Mucosa of stomach (tissue), 1 donor: Measurements from ENCODE around the gene PTMS.
"Not testable (repeated sequence)": the region's sequence is repeated elsewhere in the genome, so short reads cannot be mapped to it uniquely, and the experiment has no call there.

Experiments used
- H3K27me3 ChIP-seq: one replicate; pipeline ENCODE4 v1.7.0; 2013; ENCODE audit warnings: mild to moderate bottlenecking, low read length; ENCODE audit not compliant: control insufficient read depth, insufficient read depth
- H3K36me3 ChIP-seq: one replicate; pipeline ENCODE4 v1.7.0; 2013; ENCODE audit warnings: low read length; ENCODE audit not compliant: control insufficient read depth, insufficient read depth
- H3K4me1 ChIP-seq: one replicate; pipeline ENCODE4 v1.7.0; 2013; ENCODE audit warnings: mild to moderate bottlenecking, low read length; ENCODE audit not compliant: control insufficient read depth, insufficient read depth
- H3K4me3 ChIP-seq: one replicate; pipeline ENCODE4 v1.7.0; 2013; ENCODE audit warnings: low read length
- H3K9ac ChIP-seq: one replicate; pipeline ENCODE4 v1.7.0; 2013; ENCODE audit warnings: mild to moderate bottlenecking, low read length, moderate library complexity
- H3K9me3 ChIP-seq: one replicate; pipeline ENCODE4 v1.7.0; 2013; ENCODE audit warnings: mild to moderate bottlenecking, low read length, moderate library complexity; ENCODE audit not compliant: control insufficient read depth
- donor health status: Pancreatic carcinoma.

PTMS gene

GRCh38 chr12:6742080-6742479 is 24.1 kb upstream of the PTMS start:
- not testable (repeated sequence) for H3K9ac ChIP-seq, H3K4me3 ChIP-seq, H3K36me3 ChIP-seq, H3K4me1 ChIP-seq, H3K27me3 ChIP-seq, H3K9me3 ChIP-seq

GRCh38 chr12:6742834-6743233 is 23.3 kb upstream of the PTMS start:
- Histone ChIP-seq H3K9ac (no peak overlapping the region), H3K9me3 (no peaks in the 10 kb centered on the region), H3K27me3 (no peaks in the 10 kb centered on the region), H3K4me3 (no peak overlapping the region), H3K36me3 (no peaks in the 10 kb centered on the region), H3K4me1 (no peaks in the 10 kb centered on the region)

DNA sequence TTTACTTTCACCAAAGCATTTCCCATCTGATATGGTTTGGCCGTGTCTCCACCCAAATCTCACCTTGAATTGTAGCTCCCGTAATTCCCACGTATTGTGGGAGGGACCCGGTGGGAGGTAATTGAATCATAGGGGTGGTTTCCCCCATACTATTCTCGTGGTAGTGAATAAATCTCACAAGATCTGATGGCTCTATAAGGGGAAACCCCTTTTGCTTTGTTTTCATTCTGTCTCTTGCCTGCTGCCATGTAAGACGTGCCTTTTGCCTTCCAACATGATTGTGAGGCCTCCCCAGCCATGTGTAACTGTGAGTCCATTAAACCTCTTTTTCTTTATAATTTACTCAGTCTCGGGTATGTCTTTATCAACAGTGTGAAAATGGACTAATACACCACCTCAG is 22.9 kb upstream of the PTMS start:
- H3K9me3 ChIP-seq, H3K36me3 ChIP-seq, H3K9ac ChIP-seq, H3K4me3 ChIP-seq, H3K4me1 ChIP-seq, H3K27me3 ChIP-seq: not testable (repeated sequence)

DNA sequence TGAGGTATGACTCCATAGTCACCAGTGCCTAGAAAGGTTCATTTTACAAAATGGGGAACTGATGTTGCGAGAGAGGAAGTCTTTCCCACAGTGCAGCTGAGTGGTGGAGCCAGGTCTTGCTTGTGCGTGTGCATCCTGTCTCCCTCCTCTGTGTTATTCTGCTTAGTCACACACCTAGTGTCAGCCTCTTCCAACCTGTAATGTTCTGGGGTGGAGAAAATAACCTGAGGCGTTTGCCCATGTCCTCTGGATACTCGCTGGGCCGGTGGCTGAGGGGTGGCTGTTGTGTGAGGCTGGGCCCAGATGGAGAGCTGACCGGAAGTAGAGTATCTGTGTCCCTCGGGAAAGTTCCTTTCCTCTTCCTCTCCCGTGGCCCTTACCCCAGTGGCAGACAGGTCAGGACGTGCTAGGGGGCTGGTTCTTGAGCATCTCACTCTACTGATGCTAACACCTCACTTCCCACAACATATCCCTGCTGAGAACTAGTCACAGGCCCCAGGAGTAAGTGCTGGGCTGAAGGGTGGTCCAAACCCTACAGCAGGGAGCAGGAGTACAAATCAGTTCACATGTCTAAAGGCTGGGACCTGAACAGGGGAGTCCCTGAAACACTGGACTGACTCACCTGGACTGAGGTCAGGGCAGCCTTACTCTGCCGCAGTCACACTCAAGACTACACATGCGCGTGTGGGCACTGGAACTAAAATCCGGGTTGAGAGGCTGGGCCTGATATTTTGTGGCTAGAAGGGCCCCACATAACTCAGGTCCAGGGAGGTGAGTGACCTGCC is 20.2 kb upstream of the PTMS start:
- H3K4me1 ChIP-seq = no peaks in the 10 kb centered on the region
- H3K9me3 ChIP-seq = no peaks in the 10 kb centered on the region
- H3K36me3 ChIP-seq = peaks cover 10% of the 10 kb centered on the region
- H3K27me3 ChIP-seq = no peaks in the 10 kb centered on the region
- H3K9ac ChIP-seq = no peak overlapping the region
- H3K4me3 ChIP-seq = no peak overlapping the region

DNA sequence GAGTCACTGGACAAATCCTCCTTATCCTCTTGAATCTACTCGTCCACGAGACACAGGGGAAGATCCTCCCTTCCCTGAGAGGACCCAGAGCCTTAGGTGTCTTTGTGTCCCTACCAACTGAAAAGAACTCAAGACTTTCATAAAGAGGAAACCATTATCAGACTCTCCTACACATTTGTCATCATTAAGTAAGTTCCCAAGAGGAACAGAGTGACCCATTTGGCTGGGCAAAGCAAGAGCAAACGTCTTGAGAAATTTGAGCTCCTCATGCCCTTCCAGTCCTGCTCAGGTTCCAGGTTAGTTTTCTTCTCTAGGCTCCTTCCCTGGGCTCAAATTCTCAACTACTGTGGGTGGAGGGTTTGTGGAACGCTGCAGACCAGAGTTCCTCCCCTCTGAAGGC is 18.9 kb upstream of the PTMS start:
- H3K36me3 ChIP-seq = peaks cover 10% of the 10 kb centered on the region
- no peak overlapping the region for H3K4me3 ChIP-seq
- H3K9ac ChIP-seq = no peak overlapping the region
- no peaks in the 10 kb centered on the region for H3K9me3 ChIP-seq
- peaks cover 4% of the 10 kb centered on the region for H3K4me1 ChIP-seq
- H3K27me3 ChIP-seq = no peaks in the 10 kb centered on the region

GRCh38 chr12:6748761-6749160 is 17.4 kb upstream of the PTMS start:
- peaks cover 10% of the 10 kb centered on the region for H3K36me3 ChIP-seq
- H3K9ac ChIP-seq = no peak overlapping the region
- H3K4me3 ChIP-seq = no peak overlapping the region
- H3K4me1 ChIP-seq = peaks cover 7% of the 10 kb centered on the region
- H3K9me3 ChIP-seq = no peaks in the 10 kb centered on the region
- no peaks in the 10 kb centered on the region for H3K27me3 ChIP-seq

GRCh38 chr12:6750506-6750905 is 15.7 kb upstream of the PTMS start:
- Histone ChIP-seq H3K9ac (no peak overlapping the region), H3K36me3 (peaks cover 10% of the 10 kb centered on the region), H3K9me3 (no peaks in the 10 kb centered on the region), H3K4me3 (no peak overlapping the region), H3K27me3 (no peaks in the 10 kb centered on the region), H3K4me1 (peaks cover 13% of the 10 kb centered on the region)

GRCh38 chr12:6751767-6752166 is 14.4 kb upstream of the PTMS start:
- Histone ChIP-seq H3K36me3 (peaks cover 10% of the 10 kb centered on the region), H3K9ac (peak overlapping the region; percentile 100)

GRCh38 chr12:6752167-6752920 is 13.8 kb upstream of the PTMS start:
- Histone ChIP-seq H3K4me3 (peak overlapping the region; percentile 89), H3K9me3 (no peaks in the 10 kb centered on the region), H3K27me3 (no peaks in the 10 kb centered on the region), H3K9ac (peak overlapping the region; percentile 100), H3K36me3 (peaks cover 10% of the 10 kb centered on the region), H3K4me1 (peaks cover 16% of the 10 kb centered on the region)

More at GRCh38 chr12:6751767-6752166, 14.4 kb upstream of the PTMS start:
- Histone ChIP-seq H3K4me1 (peaks cover 13% of the 10 kb centered on the region), H3K27me3 (no peaks in the 10 kb centered on the region), H3K4me3 (no peak overlapping the region), H3K9me3 (no peaks in the 10 kb centered on the region)

DNA sequence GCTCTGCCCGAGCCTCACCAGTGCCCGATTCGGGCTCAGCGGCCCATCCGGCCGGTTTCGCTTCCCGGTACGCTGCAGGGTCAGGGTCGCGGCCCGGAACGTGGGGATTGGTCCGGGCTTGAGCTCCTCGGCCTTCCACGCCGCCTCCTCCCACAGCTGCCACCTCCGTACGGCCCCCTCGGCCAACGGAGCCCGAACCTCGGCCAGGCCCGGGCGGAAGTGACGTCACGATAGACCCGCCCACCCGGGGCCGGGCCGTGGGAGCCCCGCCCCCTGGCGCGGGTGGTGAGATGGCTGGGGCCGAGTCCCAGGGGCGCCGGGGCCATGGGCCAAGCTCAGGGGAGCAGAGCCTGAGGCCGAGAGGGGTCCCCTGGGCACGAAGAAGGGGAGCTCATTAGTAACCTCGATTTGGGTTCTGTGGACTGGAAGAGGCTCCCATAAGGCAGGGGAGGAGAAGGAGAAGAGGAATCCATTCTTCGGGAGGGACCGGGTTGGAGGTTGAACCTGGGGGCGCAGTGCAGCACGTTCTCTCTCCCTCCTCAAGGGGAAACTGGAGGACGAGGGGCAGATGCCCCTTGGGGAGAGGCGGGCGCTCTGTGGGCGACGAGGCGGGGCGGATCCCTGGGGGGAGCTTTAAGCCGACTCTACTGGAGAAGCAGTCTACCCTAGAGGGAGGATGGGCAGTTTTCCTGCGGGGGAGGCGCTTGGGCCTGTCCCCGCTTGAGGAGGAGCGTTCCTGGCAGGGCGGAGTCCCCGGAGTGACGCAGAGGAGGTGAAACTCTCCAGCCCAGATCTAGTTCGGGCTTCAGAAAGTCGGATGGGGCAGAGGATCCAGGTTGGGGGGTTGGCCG is 13.0 kb upstream of the PTMS start, which contains the start of gene MLF2:
Gene MLF2 (minus strand): TSS at position 221 of the 851 bp plus-strand sequence. CDS start 807 bp downstream, outside the sequence.
- Histone ChIP-seq H3K9me3 (no peaks in the 10 kb centered on the region), H3K27me3 (no peaks in the 10 kb centered on the region), H3K4me3 (peak within 1 kb of the TSS; percentile 89), H3K9ac (peak within 1 kb of the TSS; percentile 100), H3K36me3 (peaks cover 10% of the 10 kb centered on the region), H3K4me1 (peaks cover 18% of the 10 kb centered on the region)

DNA sequence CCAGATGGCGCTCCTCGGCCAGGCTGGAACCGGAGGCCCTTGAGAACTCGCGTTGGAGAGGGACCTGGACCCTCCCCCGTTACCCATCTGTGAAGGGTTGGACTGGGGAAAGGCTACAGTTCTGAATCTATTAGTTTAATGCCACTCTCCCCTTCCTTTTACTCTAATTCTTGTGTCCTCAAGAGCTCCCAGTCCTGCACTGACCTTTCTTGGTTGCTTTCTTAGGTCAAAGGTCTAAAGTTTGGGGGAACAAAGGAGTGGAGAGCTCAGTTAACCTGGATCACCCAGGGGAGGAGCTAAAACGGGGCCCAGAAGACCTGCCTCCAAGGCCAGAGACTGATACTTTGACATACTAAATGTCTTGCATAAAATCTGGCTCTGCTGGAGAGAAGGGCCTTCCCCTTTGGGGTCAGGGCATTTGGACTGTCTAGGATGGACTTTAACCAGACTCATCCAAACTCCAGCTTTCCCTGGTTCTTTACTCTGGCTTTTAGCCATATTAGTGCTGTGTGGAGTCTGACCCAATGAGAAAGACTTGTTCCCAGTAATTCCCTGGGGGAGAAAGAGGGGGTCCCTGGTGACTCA is 12.3 kb upstream of the PTMS start:
- Histone ChIP-seq H3K4me3 (no peak overlapping the region), H3K4me1 (peaks cover 18% of the 10 kb centered on the region), H3K9me3 (no peaks in the 10 kb centered on the region), H3K36me3 (peaks cover 10% of the 10 kb centered on the region), H3K9ac (peak overlapping the region; percentile 100), H3K27me3 (no peaks in the 10 kb centered on the region)
